Caco-2 (cell line): ENCODE results near the gene NHSL2. TPM values are rescaled to one million over a fixed set of nuclear protein-coding genes. Genes with fewer than 3 reads are reported as not detected.

Experiments used
- BruUV-seq: library from RNA; stranded (reverse); fragments of 400-500 nt; replicated peaks from 2 replicates; lab custom pipeline; 2021; lab: Mats Ljungman, UMichigan
- CTCF ChIA-PET: fragments of 300-600 bp; sonication (Branson Sonifier 250); formaldehyde crosslinking; loops from one replicate; lab custom pipeline; 2022; ENCODE audit warnings: antibody characterized with exemption; lab: Charles Lee
- POLR2A ChIA-PET: fragments of 300-600 bp; sonication (Branson Sonifier 250); formaldehyde crosslinking; loops from one replicate; lab custom pipeline; 2022; ENCODE audit warnings: antibody characterized with exemption; lab: Charles Lee
- DNase-seq, 2 experiments: peaks; one replicate each; pipeline versions ENCODE4 v3.0.0 to v3.0.0-alpha.2; 2020 to 2022
- H3K27me3 ChIP-seq: replicated peaks from 2 replicates; pipeline ENCODE4 v1.6.0; 2011; ENCODE audit warnings: low read length; ENCODE audit not compliant: control insufficient read depth, insufficient read depth
- H3K36me3 ChIP-seq: 2 replicates; pipeline ENCODE4 v1.5.1; 2011; ENCODE audit warnings: low read length; ENCODE audit not compliant: control insufficient read depth, insufficient read depth
- H3K4me1 ChIP-seq: fragments of 250-450 bp; sonication (Bioruptor Pico); 2 replicates; pipeline ENCODE4 v1.5.1; 2020; ENCODE audit warnings: mild to moderate bottlenecking
- H3K4me3 ChIP-seq: 2 replicates; pipeline ENCODE4 v1.5.1; 2011; ENCODE audit warnings: low read depth, mild to moderate bottlenecking, control low read depth, low read length
- H3K9me3 ChIP-seq: fragments of 250-450 bp; sonication (Bioruptor Pico); 2 replicates; pipeline ENCODE4 v1.5.1; 2020; ENCODE audit warnings: mild to moderate bottlenecking, moderate library complexity
- H3K27ac Mint-ChIP-seq: one replicate; pipeline ENCODE4 v1.8.0; 2022; ENCODE audit warnings: mixed read lengths; ENCODE audit not compliant: unreplicated experiment
- H3K27me3 Mint-ChIP-seq: one replicate; pipeline ENCODE4 v1.8.0; 2022; ENCODE audit warnings: mixed read lengths; ENCODE audit not compliant: insufficient read depth, unreplicated experiment
- H3K36me3 Mint-ChIP-seq: one replicate; pipeline ENCODE4 v1.8.0; 2022; ENCODE audit warnings: mild to moderate bottlenecking, mixed read lengths; ENCODE audit not compliant: insufficient read depth, unreplicated experiment
- H3K4me1 Mint-ChIP-seq: one replicate; pipeline ENCODE4 v1.8.0; 2022; ENCODE audit warnings: low read depth, mixed read lengths; ENCODE audit not compliant: unreplicated experiment
- H3K4me3 Mint-ChIP-seq: one replicate; pipeline ENCODE4 v1.8.0; 2022; ENCODE audit warnings: mild to moderate bottlenecking, moderate library complexity, mixed read lengths; ENCODE audit not compliant: unreplicated experiment
- H3K9me3 Mint-ChIP-seq: one replicate; pipeline ENCODE4 v1.8.0; 2022; ENCODE audit warnings: mixed read lengths; ENCODE audit not compliant: unreplicated experiment
- intact Hi-C: fragments of 100-400 bp; cut with micrococcal nuclease; formaldehyde crosslinking; loops from one replicate; pipeline ENCODE4 v1.10.0; 2022; ENCODE audit not compliant: unreplicated experiment
- total RNA-seq: library from RNA; stranded (reverse); gene quantifications from 2 replicates; pipeline ENCODE4 v1.2.3, GENCODE V29; 2022
- TF ChIP-seq, protein P1 (sequence below), 2 experiments: fragments of 200-600 bp in 1 of 2; IDR thresholded peaks; 1 replicate in 1 of 2; 2 replicates in 1 of 2; pipeline versions ENCODE4 v1.5.1 to v1.8.0; 2011 to 2022; ENCODE audit warnings: antibody characterized with exemption in 1 of 2, control low read depth in 1 of 2, inconsistent platforms in 1 of 2, low read depth in 1 of 2, low read length in 1 of 2, mild to moderate bottlenecking in 1 of 2, moderate library complexity in 1 of 2; ENCODE audit not compliant: insufficient read depth in 1 of 2, severe bottlenecking in 1 of 2, unreplicated experiment in 1 of 2

Gene NHSL2
- total RNA-seq, 1 experiment from 2014 or later = 0.18 TPM

DNA sequence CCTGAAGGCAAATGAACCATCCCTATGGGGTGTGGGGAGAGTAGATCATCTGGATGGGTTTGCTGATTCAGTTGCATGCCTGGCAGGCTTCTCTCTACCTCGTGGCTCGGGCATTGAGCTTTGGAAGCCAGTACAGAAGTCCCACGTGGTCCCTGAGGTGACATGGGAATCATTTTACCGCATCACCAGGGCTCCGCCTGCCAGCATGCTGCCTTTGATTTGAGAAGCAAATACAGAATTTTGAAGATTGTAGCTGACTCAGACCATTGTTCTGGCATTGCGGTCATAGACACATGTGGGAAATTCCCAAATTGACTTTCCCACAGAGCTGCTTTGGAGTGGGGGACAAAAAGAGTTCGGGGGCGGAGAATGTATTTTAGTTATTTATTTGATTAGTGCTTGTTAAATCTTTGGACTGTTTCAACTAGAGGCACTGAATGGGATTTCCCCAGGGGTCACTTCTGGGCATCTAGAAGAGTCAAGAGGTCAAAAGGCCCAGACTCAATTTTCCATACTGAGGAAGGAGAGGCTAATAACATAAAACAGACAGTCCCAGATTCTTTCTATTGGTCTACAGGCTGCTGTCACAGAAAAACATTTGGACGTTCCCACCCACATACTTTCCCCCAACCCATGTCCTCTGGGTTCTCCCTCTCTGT lies 79.3 kb downstream of the NHSL2 start:
- Histone ChIP-seq H3K27me3 (no peaks in the 10 kb centered on the region), H3K4me1 (peaks cover 46% of the 10 kb centered on the region), H3K9me3 (no peaks in the 10 kb centered on the region), H3K36me3 (no peaks in the 10 kb centered on the region), H3K4me3 (no peak overlapping the region)
- BruUV-seq = no TSS peak
- ChIA-PET POLR2A (interaction anchor here (0.9 kb wide), 1 partner anchor 192 kb away, joined by 6 read pairs; the partner anchor contains the start of gene PIN4), CTCF (no interaction called here)
- Mint-ChIP-seq H3K9me3 (no peaks in the 10 kb centered on the region), H3K4me3 (no peak overlapping the region), H3K27me3 (no peaks in the 10 kb centered on the region), H3K4me1 (peaks cover 33% of the 10 kb centered on the region), H3K36me3 (peaks cover 5% of the 10 kb centered on the region), H3K27ac (peak overlapping the region; percentile 86)
- TF ChIP-seq, protein P1, sequence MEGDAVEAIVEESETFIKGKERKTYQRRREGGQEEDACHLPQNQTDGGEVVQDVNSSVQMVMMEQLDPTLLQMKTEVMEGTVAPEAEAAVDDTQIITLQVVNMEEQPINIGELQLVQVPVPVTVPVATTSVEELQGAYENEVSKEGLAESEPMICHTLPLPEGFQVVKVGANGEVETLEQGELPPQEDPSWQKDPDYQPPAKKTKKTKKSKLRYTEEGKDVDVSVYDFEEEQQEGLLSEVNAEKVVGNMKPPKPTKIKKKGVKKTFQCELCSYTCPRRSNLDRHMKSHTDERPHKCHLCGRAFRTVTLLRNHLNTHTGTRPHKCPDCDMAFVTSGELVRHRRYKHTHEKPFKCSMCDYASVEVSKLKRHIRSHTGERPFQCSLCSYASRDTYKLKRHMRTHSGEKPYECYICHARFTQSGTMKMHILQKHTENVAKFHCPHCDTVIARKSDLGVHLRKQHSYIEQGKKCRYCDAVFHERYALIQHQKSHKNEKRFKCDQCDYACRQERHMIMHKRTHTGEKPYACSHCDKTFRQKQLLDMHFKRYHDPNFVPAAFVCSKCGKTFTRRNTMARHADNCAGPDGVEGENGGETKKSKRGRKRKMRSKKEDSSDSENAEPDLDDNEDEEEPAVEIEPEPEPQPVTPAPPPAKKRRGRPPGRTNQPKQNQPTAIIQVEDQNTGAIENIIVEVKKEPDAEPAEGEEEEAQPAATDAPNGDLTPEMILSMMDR (IDR thresholded peaks at IDR 0.05; ENCODE audit: insufficient read depth in 1 of 2, low read depth in 1 of 2, low read length in 1 of 2, severe bottlenecking in 1 of 2, unreplicated experiment in 1 of 2) = no peak
- intact Hi-C loops = loop anchor here (5.0 kb wide), 1 partner anchor 33 kb away; no protein-coding TSS in a partner anchor
- no peak for DNase-seq

GRCh38 chrX:71990518-71990917 lies 79.9 kb downstream of the NHSL2 start:
- POLR2A ChIA-PET = interaction anchor here (0.9 kb wide), 1 partner anchor 191 kb away, joined by 6 read pairs; the partner anchor contains the start of gene PIN4
- H3K36me3 ChIP-seq = no peaks in the 10 kb centered on the region; the same call in 1 of the 2 replicates
- intact Hi-C loops = loop anchor here (5.0 kb wide), 1 partner anchor 33 kb away; no protein-coding TSS in a partner anchor
- no peak for DNase-seq
- Mint-ChIP-seq H3K9me3 (no peaks in the 10 kb centered on the region), H3K4me1 (peaks cover 38% of the 10 kb centered on the region), H3K36me3 (peaks cover 5% of the 10 kb centered on the region), H3K27ac (peak overlapping the region; percentile 86), H3K4me3 (peak overlapping the region; percentile 46), H3K27me3 (no peaks in the 10 kb centered on the region)
- H3K4me1 ChIP-seq = peaks cover 49% of the 10 kb centered on the region
- no peaks in the 10 kb centered on the region for H3K27me3 ChIP-seq
- CTCF ChIA-PET = no interaction called here
- no peak overlapping the region for H3K4me3 ChIP-seq
- no peaks in the 10 kb centered on the region for H3K9me3 ChIP-seq
- TF ChIP-seq, protein P1 (IDR thresholded peaks at IDR 0.05; ENCODE audit: insufficient read depth in 1 of 2, low read depth in 1 of 2, low read length in 1 of 2, severe bottlenecking in 1 of 2, unreplicated experiment in 1 of 2) = no peak
- BruUV-seq = no TSS peak

- Mint-ChIP-seq H3K4me3 (peak overlapping the region; percentile 46), H3K27me3 (no peaks in the 10 kb centered on the region), H3K9me3 (no peaks in the 10 kb centered on the region), H3K27ac (peak overlapping the region; percentile 86), H3K4me1 (peaks cover 43% of the 10 kb centered on the region), H3K36me3 (peaks cover 5% of the 10 kb centered on the region)
- Histone ChIP-seq H3K4me1 (peaks cover 55% of the 10 kb centered on the region), H3K27me3 (no peaks in the 10 kb centered on the region), H3K4me3 (no peak overlapping the region), H3K9me3 (no peaks in the 10 kb centered on the region), H3K36me3 (no peaks in the 10 kb centered on the region; the same call in 1 of the 2 replicates)
- TF ChIP-seq, protein P1 (IDR thresholded peaks at IDR 0.05; ENCODE audit: insufficient read depth in 1 of 2, low read depth in 1 of 2, low read length in 1 of 2, severe bottlenecking in 1 of 2, unreplicated experiment in 1 of 2) = no peak
- ChIA-PET CTCF (no interaction called here), POLR2A (no interaction called here)
- no TSS peak for BruUV-seq
- peak; percentile 58 to 61 for DNase-seq
- intact Hi-C loops = loop anchor here (5.0 kb wide), 1 partner anchor 34 kb away; no protein-coding TSS in a partner anchor
These were observed 80.5 kb downstream of the NHSL2 start for GRCh38 chrX:71991164-71991563.
